Gastrocnemius medialis (tissue), 4 donors: ENCODE results near the gene GPR37L1. TPM values are rescaled to one million over a fixed set of nuclear protein-coding genes. Genes with fewer than 3 reads are reported as not detected.
A peak's percentile ranks its signal among the peaks of the same experiment; 100 is the strongest.

Experiments used
- ATAC-seq, 2 donors: fragments of 150-250 bp; one replicate each; pipeline ENCODE4 v1.9.1; 2016
- DNase-seq, 2 donors: peaks; one replicate each; pipeline ENCODE4 v3.0.0-alpha.2; 2019
- H3K27ac ChIP-seq, 4 donors: fragments of 200-600 bp; sonication (generic); 1 replicate in 1 of 4; 2 replicates in 3 of 4; pipeline ENCODE4 v1.5.1; 2016 to 2018; ENCODE audit warnings: mild to moderate bottlenecking in 2 of 4, moderate library complexity in 1 of 4
- H3K27me3 ChIP-seq, 3 donors: fragments of 200-600 bp; sonication (generic) in 2 of 3; 1 replicate in 1 of 3; 2 replicates in 2 of 3; pipeline versions ENCODE4 v1.5.1 to v1.6.0; 2016 to 2019; ENCODE audit warnings: mild to moderate bottlenecking in 1 of 3, moderate library complexity in 1 of 3
- H3K36me3 ChIP-seq, 2 donors: fragments of 200-600 bp; sonication (generic) in 1 of 2; one replicate each; pipeline ENCODE4 v1.5.1; 2017 to 2018
- H3K4me1 ChIP-seq, 2 donors: fragments of 200-600 bp; sonication (generic) in 1 of 2; one replicate each; pipeline ENCODE4 v1.5.1; 2016 to 2017; ENCODE audit warnings: mild to moderate bottlenecking in 2 of 2
- H3K4me3 ChIP-seq, 4 donors: fragments of 200-600 bp; sonication (generic) in 3 of 4; 1 replicate in 1 of 4; 2 replicates in 3 of 4; pipeline ENCODE4 v1.5.1; 2016 to 2019; ENCODE audit warnings: mild to moderate bottlenecking in 2 of 4
- H3K9me3 ChIP-seq, 3 donors: fragments of 200-600 bp; sonication (generic) in 2 of 3; 1 replicate in 1 of 3; 2 replicates in 2 of 3; pipeline ENCODE4 v1.5.1; 2016 to 2019
- CTCF ChIP-seq, 5 experiments: fragments of 450-650 bp in 3 of 5; fragments of 200-600 bp in 2 of 5; sonication (generic) in 2 of 5; IDR thresholded peaks in 4 of 5; conservative IDR thresholded peaks in 1 of 5; 1 replicate in 4 of 5; 2 replicates in 1 of 5; pipeline ENCODE4 v1.5.1; 2016 to 2019; ENCODE audit warnings: antibody characterized with exemption in 5 of 5, mild to moderate bottlenecking in 3 of 5, moderate library complexity in 3 of 5
- POLR2A ChIP-seq, 2 donors: fragments of 450-650 bp; IDR thresholded peaks; one replicate each; pipeline ENCODE4 v1.6.1; 2017; ENCODE audit warnings: antibody characterized with exemption in 2 of 2, mild to moderate bottlenecking in 2 of 2, moderate library complexity in 2 of 2
- in situ Hi-C, 4 donors: fragments of 200-750 bp; cut with MboI; loops; one replicate each; pipeline versions ENCODE4 v1.15.0 to v1.8.0; 2017; ENCODE audit warnings: low sequenced_read_pairs in 4 of 4
- intact Hi-C: fragments of 100-400 bp; cut with DNase I; formaldehyde crosslinking; loops from one replicate; pipeline ENCODE4 v1.15.1; 2023; ENCODE audit warnings: low total_unique reads
- total RNA-seq, 4 donors: library from RNA; depleted of rRNA; stranded (reverse); fragments of >200 nt; gene quantifications; one replicate each; pipeline versions ENCODE4 v1.1.0 to v1.2.3, GENCODE V29; 2016

Gene GPR37L1
- total RNA-seq, 4 donors from 2014 or later: 0.04 to 0.10 TPM; not detected in 2

GRCh38 chr1:202104073-202104472, 18.6 kb upstream of the GPR37L1 start:
- intact Hi-C loops (no loop called here), in situ Hi-C loops (no loop called here)
- Histone ChIP-seq H3K27ac (no peak overlapping the region), H3K4me3 (no peak overlapping the region), H3K4me1 (no peaks in the 10 kb centered on the region), H3K9me3 (no peaks in the 10 kb centered on the region), H3K27me3 (no peaks in the 10 kb centered on the region), H3K36me3 (no peaks in the 10 kb centered on the region)
- DNase-seq (no peak), ATAC-seq (no peak)
- TF ChIP-seq POLR2A (IDR thresholded peaks at IDR 0.05) (no peak), CTCF (IDR thresholded peaks at IDR 0.05 in 4 of 5, conservative IDR thresholded peaks at IDR 0.05 in 1 of 5) (no peak)

GRCh38 chr1:202105571-202106339, 17.0 kb upstream of the GPR37L1 start:
- Histone ChIP-seq H3K27me3 (no peaks in the 10 kb centered on the region), H3K4me3 (no peak overlapping the region), H3K36me3 (no peaks in the 10 kb centered on the region), H3K27ac (no peak overlapping the region), H3K4me1 (no peaks in the 10 kb centered on the region), H3K9me3 (no peaks in the 10 kb centered on the region)
- no peak for TF ChIP-seq POLR2A (IDR thresholded peaks at IDR 0.05)
- TF ChIP-seq CTCF (IDR thresholded peaks at IDR 0.05 in 4 of 5, conservative IDR thresholded peaks at IDR 0.05 in 1 of 5): no peak
- in situ Hi-C loops: no loop called here
- intact Hi-C loops: no loop called here
- DNase-seq (no peak), ATAC-seq (no peak)

GRCh38 chr1:202106340-202107254, 16.1 kb upstream of the GPR37L1 start:
- ATAC-seq (peak in 1 of 2 donors; percentile 39), DNase-seq (no peak)
- H3K4me1 ChIP-seq: no peaks in the 10 kb centered on the region
- H3K9me3 ChIP-seq: no peaks in the 10 kb centered on the region
- no peak for TF ChIP-seq CTCF (IDR thresholded peaks at IDR 0.05 in 4 of 5, conservative IDR thresholded peaks at IDR 0.05 in 1 of 5)
- no peak for TF ChIP-seq POLR2A (IDR thresholded peaks at IDR 0.05)
- in situ Hi-C loops: no loop called here
- H3K27ac ChIP-seq: no peak overlapping the region
- intact Hi-C loops: no loop called here
- H3K27me3 ChIP-seq: no peaks in the 10 kb centered on the region
- no peaks in the 10 kb centered on the region for H3K36me3 ChIP-seq
- H3K4me3 ChIP-seq: no peak overlapping the region

- Histone ChIP-seq H3K4me1 (no peaks in the 10 kb centered on the region), H3K9me3 (no peaks in the 10 kb centered on the region), H3K27me3 (no peaks in the 10 kb centered on the region), H3K36me3 (no peaks in the 10 kb centered on the region), H3K27ac (no peak overlapping the region), H3K4me3 (no peak overlapping the region)
- no peak for ATAC-seq
- in situ Hi-C loops: no loop called here
- peak in 1 of 2 donors; percentile 16 for DNase-seq
- no peak for TF ChIP-seq POLR2A (IDR thresholded peaks at IDR 0.05)
- intact Hi-C loops: no loop called here
Observed at GRCh38 chr1:202107321-202107761, 15.4 kb upstream of the GPR37L1 start.
